IPS-NIHi11 (cell line): ENCODE measurements around the gene ANXA11.
"Not testable (repeated sequence)": the region's sequence is repeated elsewhere in the genome, so short reads cannot be mapped to it uniquely, and the experiment has no call there.

Source experiments
- DNase-seq: peaks from one replicate; pipeline ENCODE4 v3.0.0; 2012; ENCODE audit warnings: mixed read lengths, low spot score

Gene ANXA11

DNA sequence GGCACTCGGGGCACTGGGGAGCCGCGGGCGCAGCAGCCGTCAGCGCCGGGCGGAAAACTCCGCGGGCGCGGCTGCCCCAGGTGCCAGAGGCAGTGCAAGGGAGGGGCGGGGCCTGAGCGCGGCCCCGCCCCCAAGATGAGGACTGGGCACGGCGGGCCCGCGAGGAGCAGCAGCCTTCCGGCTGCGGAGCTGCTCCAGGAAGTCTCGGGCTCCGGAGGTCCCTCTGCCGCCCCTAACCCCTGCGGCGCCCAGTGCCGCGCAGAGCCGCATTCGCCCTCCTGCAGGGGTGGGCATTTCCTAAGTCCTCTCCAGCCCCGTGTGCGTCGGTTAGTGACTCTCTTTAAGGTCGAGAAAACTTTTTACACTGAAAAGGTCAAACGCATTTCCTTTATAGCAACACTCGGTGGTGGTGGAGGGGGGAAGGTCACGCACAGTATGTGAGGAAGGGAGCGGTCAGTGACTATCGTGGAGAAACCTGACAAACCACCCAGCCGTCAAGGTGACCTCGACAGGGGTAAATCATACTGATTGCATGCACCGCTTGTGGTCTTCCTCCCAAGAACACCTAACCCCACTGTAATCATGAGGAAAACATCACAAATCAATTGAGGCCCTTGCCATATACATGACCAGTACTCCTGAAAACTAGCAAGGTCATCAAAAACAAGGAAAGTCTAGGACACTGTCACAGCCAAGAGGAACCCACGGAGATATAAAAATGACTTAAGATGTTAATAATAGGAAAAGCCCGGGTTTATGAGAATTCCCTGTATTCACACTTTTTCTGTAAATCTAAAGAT lies at the start of gene ANXA11:
TSS of gene ANXA11 (minus strand) at position 61 of the 800 bp plus-strand sequence. CDS start 32,676 bp downstream, outside the sequence.
- DNase-seq: peak; percentile 96

DNA sequence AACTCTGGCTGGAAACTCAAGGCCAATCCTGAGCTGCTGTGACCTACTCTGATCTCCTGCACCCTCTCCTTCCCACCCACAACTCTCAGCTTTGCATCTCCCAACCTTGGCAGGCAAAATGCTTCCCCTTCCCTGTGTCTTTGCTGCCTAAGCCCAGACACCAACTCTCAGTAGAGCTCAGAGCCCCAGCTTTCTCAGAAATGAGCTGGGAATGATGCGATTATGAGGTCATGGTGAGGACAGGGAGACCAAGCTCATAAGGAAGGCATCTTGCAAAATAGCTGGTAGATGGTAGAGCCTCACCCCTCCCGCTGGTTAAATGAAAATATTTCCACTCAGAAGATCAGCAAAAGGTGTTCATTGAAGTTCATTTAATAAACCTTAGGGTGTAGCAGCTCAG lies 49.4 kb upstream of the ANXA11 start:
- DNase-seq: not testable (repeated sequence)

DNA sequence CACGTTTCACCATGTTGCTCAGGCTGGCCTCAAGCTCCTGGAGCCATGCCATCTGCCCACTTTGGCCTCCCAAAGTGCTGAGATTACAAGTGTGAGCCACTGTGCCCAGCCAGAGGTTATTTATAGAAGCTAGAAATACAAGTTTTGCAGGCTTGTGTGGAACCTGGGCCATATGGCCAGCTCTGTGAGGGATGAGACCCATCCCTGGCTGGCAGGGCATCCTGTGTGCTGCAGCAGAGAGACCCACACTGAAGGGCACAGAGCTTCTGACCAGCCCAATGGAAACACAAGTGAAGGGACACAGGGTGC lies 48.6 kb upstream of the ANXA11 start:
- not testable (repeated sequence) for DNase-seq

DNA sequence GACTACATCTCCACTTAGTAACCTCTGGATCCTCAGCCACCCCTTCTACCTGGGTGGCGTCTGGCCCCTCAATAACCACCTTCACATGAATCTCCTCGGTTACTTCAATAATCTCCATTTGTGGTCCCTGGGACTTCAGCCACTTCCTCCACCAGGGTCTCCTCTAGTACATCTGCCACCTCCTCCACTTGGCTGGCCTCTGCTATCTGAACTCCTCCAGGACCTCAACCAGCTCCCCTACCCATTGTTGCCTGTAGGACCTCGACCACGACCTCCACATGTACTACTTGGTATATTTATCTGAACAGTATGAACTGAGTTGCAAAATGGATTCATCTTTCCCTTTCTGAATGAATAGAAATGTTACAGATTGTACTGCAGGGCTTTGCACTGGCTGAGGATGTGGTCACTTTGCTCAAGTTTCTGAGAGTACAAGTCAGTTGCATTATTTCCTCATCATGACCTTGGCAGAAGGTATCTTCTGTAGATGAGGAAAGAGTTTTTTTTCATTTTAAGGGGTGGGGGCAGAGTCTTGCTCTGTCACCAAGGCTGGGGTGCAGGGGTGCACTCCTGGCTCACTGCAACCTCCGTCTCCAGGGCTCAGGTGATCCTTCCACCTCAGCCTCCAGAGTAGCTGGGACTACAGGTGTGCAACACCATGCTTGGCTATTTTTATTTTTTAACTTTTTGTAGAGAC lies 48.1 kb upstream of the ANXA11 start:
- DNase-seq: no peak

DNA sequence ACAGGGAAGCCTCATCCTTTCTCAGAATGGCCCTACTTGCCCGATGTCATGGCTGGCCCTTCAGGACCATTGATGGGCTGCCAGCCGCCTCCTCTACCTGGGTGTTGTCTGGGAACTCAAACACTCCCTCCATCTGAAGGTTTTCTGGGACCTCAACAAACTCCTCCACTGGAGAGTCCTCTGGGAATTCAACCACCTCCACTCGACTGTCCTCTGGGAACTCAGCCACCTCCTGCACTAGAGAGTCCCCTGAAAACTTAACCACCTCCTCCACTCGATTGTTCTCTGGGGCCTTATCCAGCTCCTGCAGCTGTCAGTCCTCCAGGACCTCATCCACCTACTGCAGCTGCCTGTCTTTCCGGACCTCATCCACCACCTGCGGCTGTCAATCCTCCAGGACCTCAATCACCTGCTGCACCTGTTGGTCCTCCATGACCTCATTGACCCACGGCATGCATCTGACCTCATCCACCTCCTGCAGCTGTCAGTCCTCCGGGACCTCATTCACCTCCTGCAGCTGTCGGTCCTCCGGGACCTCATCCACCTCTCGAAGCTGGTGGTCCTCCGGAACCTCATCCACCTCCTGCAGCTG lies 47.1 kb upstream of the ANXA11 start:
- no peak for DNase-seq

DNA sequence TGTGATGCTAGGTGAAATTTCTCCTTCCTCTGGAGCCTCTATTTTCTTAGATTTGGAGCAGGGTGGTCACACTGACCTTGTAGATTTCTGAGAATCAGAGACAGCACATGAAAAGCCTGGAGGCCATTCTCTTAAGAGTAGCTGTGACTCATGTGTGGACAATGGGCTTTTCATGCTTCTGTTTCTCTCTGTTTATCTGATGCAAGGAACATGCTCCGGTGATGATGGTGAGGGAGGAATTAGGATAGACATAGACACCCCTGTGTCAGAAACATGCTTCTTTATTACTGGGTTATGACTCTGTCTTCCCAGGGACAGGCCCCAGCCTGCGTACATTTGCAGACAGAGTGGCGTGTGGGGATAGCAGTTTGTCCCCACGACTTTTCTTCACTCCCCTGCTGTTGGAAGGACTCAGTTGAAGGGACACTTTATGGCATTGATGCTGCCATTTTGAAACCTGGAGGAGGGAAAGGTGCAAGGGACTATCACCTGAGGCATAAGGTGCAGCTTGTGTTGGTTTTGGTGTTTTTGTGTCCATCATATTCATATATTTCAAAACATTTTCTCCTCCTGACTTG lies 46.5 kb upstream of the ANXA11 start:
- DNase-seq: not testable (repeated sequence)

DNA sequence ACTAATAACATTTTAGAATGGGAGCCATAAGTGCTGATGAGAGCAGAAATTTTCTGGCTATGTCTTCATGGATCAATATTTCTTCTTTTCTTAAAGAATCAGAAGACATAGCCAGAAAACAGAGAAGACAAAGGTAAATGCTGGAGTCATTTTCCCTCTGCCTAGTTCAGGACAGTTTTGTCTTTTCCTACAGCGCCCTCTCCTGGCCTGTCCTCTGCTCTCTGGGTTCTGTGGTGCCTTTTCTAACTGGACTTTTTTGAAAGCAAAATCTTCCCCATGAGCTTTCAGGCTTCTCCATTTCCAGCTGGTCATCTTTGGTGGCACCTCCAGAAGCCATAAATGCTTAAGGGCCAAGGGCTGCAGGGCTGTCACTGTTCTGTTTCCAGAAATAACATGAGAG lies 45.1 kb upstream of the ANXA11 start:
- not testable (repeated sequence) for DNase-seq

DNA sequence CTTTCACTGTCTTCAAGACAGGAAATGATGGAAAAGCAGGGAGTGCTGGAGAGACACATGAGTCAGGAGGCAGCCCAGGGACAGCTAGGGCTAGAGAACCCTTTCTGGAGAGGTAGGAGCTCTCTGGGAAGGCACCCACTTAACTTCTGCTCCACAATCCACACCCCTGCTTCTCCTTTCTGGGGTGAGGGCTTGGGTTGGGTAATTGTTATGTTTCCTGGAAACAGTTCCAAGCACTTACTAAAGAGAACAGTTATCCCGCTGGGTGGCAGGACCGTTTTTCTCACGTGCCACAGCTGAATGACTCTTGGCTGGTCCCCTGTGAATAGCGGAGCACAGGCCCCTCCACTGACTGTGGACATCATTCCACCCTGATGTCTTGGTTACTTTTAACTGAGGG lies 44.6 kb upstream of the ANXA11 start:
- DNase-seq: not testable (repeated sequence)

DNA sequence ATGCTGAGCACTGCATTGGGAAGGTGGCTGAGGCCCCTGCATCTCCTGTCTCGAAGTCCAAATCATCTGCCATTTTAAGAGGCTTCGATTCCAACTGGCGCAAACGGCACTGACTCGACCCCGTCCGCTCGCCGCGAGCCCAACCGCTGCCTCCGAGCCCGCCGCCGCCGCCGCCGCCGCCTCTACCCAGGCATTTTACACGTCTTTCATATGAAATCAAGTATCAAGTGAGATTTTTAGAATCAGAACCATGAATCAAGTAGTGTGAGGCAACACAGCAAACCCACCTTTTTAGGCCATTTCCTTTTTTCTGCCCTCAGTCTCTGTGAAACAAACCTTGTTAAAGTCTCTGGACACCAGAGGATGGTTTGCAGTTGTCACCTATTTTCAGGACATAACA lies 42.3 kb upstream of the ANXA11 start:
- not testable (repeated sequence) for DNase-seq

DNA sequence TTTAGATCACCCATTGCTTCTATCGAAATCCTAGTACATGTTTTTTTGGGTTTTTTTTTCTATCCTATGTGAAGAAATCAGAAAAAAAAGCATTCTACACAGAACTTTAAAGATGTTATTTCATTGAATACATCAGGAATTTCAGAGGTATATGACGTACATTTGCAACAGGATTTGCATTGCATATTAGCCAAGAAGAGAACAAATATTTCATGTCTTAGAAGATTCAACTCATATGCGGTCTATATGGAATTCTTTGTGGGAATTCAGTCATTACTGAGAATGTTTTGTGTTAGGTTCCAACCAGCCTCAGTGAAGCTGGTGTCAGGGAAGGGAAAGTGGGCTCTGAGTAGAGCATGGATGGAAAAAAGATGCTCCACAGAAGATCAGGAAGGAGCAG lies 39.0 kb upstream of the ANXA11 start:
- not testable (repeated sequence) for DNase-seq

DNA sequence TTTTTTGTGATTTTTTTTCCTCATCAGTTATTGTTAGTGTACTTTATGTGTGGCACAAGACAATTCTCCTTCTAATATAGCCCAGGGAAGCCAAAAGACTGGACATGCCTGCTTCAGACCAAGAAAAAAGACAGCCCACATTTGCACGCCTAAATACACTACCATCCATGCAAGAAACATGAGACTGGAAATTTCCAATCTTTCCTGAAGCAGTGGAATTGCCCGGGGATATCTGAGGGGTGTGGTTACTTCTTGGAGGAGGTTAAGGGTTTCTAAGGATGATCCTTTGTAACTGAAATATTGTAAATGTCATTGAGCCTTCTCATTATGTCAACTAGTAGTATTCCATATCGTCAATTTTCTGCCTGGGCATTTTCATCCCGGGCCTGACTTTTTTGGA lies 37.0 kb upstream of the ANXA11 start:
- not testable (repeated sequence) for DNase-seq

DNA sequence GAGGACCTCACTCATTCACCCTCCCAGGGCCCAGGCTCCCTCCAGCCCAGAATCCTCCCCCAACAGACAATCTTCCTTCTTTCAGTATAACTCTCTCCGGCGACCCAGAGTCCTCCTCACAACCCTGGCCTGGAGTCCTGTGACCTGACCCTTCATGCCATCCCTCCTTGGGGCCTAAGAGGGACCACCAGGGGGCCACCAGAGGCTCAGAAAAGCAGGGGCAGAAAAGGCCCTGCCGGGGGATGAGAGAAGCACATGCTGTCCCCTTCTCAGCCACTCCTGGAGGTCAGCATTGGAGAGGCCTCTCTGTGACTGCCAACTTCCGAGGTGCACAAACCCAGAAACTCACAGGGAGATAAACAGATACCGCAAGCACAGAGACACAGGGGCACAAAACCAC lies 31.1 kb upstream of the ANXA11 start:
- not testable (repeated sequence) for DNase-seq

DNA sequence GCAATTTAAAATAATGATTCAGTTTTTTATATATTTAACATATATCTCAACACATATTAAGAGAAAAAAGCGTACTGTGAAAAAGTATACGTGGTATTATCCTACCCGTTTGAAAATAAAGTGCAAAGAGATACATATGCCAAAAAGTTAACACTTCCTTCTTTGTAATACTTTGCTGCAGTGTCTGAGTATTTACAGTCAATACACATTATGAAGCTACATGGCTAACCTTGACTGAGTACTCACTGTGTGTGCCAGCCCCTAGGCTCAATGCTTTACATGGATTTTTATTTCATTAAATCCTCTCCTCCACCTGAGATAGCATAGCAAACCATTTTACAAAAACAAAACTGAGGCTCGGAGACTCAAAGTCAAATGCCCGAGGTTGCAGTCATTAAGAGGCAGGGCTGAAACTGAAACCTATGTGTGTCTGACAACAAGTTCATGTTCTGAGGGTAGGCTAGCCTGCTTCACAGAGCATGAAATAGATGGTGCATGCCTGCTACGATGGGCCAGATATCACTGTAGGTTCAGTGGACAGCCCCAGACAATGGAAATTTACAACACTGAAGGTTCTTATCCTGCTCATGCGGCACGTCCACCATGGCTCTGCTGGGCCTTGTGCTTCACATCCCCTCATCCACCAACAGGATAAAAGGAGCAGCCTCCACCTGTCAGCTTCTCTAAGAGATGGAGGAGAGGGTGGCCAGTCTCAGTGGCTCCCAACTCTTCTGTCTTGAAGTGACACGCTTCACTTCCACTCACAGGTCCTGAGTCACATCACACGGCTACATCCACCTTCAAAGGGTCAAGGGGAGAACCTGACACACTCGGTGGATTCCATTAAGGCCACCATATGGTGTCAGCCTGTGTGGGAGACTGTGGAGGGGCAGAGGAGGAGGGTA lies 29.2 kb upstream of the ANXA11 start:
- DNase-seq: not testable (repeated sequence)

DNA sequence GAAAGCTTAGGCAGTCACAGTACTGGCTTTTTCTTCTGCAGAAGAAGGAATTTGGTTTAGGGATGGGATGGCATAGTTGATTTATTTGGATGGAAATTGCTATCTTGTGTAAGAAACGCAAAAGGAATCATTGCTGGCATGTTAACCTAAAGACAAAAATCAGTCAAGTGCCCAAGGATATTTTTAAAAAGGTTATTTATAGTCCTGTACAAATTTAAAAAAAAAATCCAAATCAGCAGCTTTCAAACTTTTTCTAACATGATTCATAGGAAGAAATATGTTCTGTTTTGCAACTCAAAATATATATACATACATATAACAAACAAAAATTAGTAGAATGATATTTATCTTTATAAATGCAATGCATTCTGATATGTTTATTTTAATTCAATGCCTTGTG lies 28.5 kb upstream of the ANXA11 start:
- DNase-seq: not testable (repeated sequence)

DNA sequence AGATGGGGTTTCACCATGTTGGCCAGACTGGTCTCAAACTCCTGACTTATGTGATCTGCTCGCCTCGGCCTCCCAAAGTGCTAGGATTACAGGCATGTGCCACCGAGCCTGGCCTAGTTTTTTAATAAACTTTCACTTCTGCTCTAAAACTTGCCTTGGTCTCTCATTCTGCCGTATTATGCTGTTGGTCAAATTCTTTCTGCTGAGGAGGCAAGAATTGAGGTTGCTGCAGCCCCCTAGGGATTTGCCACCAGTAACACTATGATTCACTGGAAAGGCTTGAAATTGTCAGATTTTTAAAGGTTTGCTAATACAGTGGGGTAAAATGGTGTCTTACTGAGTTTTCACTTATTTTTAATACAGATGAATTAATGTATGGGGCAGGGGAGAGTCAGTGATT lies 21.4 kb upstream of the ANXA11 start:
- not testable (repeated sequence) for DNase-seq

DNA sequence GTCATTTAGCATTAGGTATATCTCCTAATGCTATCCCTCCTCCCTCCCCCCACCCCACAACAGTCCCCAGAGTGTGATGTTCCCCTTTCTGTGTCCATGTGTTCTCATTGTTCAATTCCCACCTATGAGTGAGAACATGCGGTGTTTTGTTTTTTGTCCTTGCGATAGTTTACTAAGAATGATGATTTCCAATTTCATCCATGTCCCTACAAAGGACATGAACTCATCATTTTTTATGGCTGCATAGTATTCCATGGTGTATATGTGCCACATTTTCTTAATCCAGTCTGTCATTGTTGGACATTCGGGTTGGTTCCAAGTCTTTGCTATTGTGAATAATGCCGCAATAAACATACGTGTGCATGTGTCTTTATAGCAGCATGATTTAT lies 17.7 kb upstream of the ANXA11 start:
- DNase-seq: not testable (repeated sequence)

DNA sequence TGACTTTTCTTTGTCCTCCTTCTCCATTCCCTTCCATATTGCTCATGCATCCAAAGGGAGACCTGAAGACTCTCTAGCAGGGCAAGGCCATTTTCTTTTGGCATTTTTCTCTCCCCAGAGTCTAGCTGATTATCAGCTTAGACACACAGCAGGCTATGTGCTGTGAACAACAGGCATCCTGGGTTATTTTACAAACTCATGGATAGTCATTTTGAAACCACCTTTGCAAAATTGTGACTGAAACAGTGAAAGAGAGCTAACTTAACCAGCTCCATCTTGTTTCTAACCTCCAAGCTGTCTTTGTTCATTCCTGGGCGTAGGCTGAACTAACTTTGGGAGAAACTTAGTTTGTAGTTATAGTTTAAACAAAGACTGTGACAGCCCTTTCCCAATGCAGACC lies 13.5 kb upstream of the ANXA11 start:
- DNase-seq: not testable (repeated sequence)

DNA sequence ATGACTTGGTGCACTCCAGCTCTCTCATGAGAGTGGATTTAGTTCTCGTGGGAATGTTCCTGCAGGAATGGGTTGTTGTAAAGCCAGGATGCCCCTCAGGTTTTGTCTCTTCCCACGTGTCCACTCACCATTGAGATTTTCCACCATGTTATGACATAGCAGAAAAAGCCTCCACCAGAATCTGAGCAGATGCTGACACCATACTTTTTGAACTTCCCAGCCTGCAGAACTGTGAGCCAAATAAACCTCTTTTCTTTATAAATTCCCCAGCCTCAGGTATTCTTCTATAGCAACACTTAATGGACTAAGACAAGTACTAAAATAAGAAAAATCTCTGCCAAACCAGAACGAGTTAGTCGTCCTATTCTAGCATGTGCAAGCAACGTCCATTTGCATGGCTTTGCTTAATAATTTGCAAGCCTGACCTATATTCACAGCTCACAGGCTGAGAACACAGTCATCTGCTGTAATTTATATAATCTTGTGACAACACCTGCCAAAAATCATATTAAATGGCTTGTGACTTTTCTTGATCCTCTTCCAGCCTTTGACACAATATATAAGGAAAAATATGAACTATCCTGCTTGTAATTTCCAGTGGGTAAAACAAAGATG lies 9.1 kb upstream of the ANXA11 start:
- DNase-seq: not testable (repeated sequence)

DNA sequence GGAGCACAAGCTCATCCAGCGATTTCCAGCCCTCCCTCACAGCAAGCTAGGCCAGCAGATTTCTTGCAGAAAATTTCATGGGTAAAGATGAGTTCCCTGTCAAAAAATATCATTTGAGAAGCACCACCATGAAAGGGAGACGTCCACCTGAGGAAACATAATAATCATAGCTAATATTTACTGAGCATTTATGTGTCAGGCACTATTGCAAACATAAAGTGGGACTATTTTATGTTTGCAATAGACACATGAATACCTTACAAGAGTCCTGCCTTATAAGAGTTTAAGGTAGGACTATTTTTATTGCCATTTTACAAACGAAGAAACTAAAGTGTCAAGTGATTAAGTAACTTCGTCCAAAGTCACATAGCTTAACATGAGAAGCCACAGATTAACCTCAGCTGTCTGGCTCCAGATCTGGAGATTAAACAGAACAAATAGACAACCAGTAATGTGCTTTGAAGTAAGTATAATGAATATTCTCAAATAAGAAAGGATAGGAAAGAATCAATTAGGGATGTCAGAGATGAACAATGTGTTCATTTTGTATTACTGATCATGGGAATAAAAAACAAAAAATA lies 7.3 kb upstream of the ANXA11 start:
- DNase-seq: not testable (repeated sequence)

DNA sequence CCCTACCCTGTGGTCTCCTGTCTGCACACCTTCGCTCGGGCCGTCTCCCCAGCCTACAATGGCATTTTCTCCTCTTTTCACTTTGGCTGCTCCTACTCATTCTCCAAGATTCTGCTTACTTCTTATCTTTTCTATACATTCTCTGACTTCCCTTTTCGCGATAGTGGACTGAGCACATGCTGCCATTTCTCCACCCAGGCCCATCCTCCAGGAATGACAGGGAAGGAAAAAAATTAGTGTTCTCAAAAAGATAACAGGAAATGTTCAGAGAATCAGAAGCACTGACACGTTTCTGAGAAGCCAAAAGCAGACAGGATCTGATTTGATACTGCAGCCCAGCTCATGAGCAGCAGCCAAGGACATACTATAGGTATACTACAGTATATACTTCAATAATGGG lies 6.4 kb upstream of the ANXA11 start:
- DNase-seq: no peak

DNA sequence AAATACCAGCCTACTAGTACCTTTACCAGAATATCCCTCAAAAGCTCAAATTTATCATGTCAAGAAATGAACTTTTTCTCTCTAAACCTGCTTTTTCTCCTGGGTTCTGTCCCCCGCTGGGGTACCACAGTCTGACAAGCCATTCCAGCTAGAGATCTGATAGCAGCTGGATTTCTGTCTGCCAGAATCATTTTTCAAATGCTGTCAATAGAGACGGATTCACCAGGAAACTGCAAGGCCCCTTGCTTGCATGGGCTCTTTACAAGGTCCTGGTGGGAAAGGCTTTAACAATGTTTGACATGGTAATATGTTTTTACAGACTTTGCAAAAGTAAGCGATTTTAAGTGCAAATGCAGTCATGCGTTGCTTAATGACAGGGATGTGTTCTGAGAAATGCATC lies 4.9 kb upstream of the ANXA11 start:
- DNase-seq: no peak
